Inferior parietal cortex (tissue), 1 donor: ENCODE data around the gene NUP214.
"Not testable (repeated sequence)": the region's sequence is repeated elsewhere in the genome, so short reads cannot be mapped to it uniquely, and the experiment has no call there.

ENCODE experiments used
- DNase-seq: peaks from one replicate; pipeline ENCODE4 v3.0.0-alpha.2; 2016; ENCODE audit errors: extremely low spot score

The NUP214 gene

GRCh38 chr9:131096269-131097125, 28.9 kb upstream of the NUP214 start, which contains the start of gene AIF1L:
TSS of gene AIF1L (plus strand) at chr9:131096531. CDS start at chr9:131096630, 99 bp downstream.
- DNase-seq = peak; percentile 51

GRCh38 chr9:131097126-131097947, 28.0 kb upstream of the NUP214 start:
- no peak for DNase-seq

GRCh38 chr9:131097948-131098278, 27.5 kb upstream of the NUP214 start:
- DNase-seq = no peak

GRCh38 chr9:131098391-131099101, 26.8 kb upstream of the NUP214 start:
- no peak for DNase-seq

- DNase-seq = no peak
These were observed 26.2 kb upstream of the NUP214 start for GRCh38 chr9:131099102-131099606.

GRCh38 chr9:131099845-131100244, 25.5 kb upstream of the NUP214 start:
- not testable (repeated sequence) for DNase-seq

- DNase-seq = no peak
These were observed 24.9 kb upstream of the NUP214 start for GRCh38 chr9:131100445-131100844.

GRCh38 chr9:131101207-131101964, 24.0 kb upstream of the NUP214 start:
- DNase-seq = no peak

- DNase-seq = no peak
These were observed 22.4 kb upstream of the NUP214 start for GRCh38 chr9:131103024-131103423.

GRCh38 chr9:131103535-131103934, 21.9 kb upstream of the NUP214 start:
- no peak for DNase-seq

GRCh38 chr9:131104016-131104740, 21.2 kb upstream of the NUP214 start:
- no peak for DNase-seq

- no peak for DNase-seq
These were observed 19.4 kb upstream of the NUP214 start for GRCh38 chr9:131105952-131106351.

- no peak for DNase-seq
These were observed 17.6 kb upstream of the NUP214 start for GRCh38 chr9:131107760-131108159.

GRCh38 chr9:131111186-131111853, 14.1 kb upstream of the NUP214 start:
- DNase-seq = no peak

GRCh38 chr9:131111854-131112311, 13.5 kb upstream of the NUP214 start:
- peak; percentile 86 for DNase-seq

GRCh38 chr9:131112374-131113154, 12.8 kb upstream of the NUP214 start:
- no peak for DNase-seq

GRCh38 chr9:131113655-131114054, 11.7 kb upstream of the NUP214 start:
- DNase-seq = no peak

GRCh38 chr9:131114084-131114535, 11.3 kb upstream of the NUP214 start:
- DNase-seq = no peak

- not testable (repeated sequence) for DNase-seq
These were observed 10.0 kb upstream of the NUP214 start for GRCh38 chr9:131115360-131115742.
